Fibroblast of villous mesenchyme (primary cell): Measurements from ENCODE around the gene TRABD2B. TPM values are rescaled to one million over a fixed set of nuclear protein-coding genes. Genes with fewer than 3 reads are reported as not detected.

Experiments used
- DNase-seq: peaks from one replicate; pipeline ENCODE4 v3.0.0-alpha.2; 2010; ENCODE audit warnings: low read depth
- H3K4me3 ChIP-seq: 2 replicates; pipeline ENCODE4 v1.5.1; 2011; ENCODE audit warnings: low read depth, mild to moderate bottlenecking, low read length
- CTCF ChIP-seq: IDR thresholded peaks from 2 replicates; pipeline ENCODE4 v1.5.1; 2012; ENCODE audit warnings: low read depth, mild to moderate bottlenecking, low read length; ENCODE audit not compliant: insufficient read depth
- total RNA-seq: library from RNA; depleted of rRNA; stranded (reverse); fragments of >200 nt; gene quantifications from 2 replicates; pipeline ENCODE4 v1.2.3, GENCODE V29; 2012

Gene TRABD2B
- total RNA-seq, 1 donor: not detected

- no peak for DNase-seq
- no peak overlapping the region for H3K4me3 ChIP-seq
- no peak for TF ChIP-seq CTCF
Observed at GRCh38 chr1:47814612-47815395, 182.4 kb downstream of the TRABD2B start.

- no peak for DNase-seq
- TF ChIP-seq CTCF: no peak
- H3K4me3 ChIP-seq: no peak overlapping the region
Observed at GRCh38 chr1:47813970-47814369, 183.2 kb downstream of the TRABD2B start.

- DNase-seq: no peak
- TF ChIP-seq CTCF: no peak
- H3K4me3 ChIP-seq: no peak overlapping the region
Observed at GRCh38 chr1:47812904-47813514, 184.2 kb downstream of the TRABD2B start.

GRCh38 chr1:47810964-47811682 lies 186.1 kb downstream of the TRABD2B start:
- DNase-seq: no peak
- H3K4me3 ChIP-seq: no peak overlapping the region
- TF ChIP-seq CTCF: no peak

- DNase-seq: no peak
- no peak overlapping the region for H3K4me3 ChIP-seq
- no peak for TF ChIP-seq CTCF
Observed at GRCh38 chr1:47809301-47810084, 187.7 kb downstream of the TRABD2B start.

- DNase-seq: no peak
- no peak for TF ChIP-seq CTCF
- H3K4me3 ChIP-seq: no peak overlapping the region
Observed at GRCh38 chr1:47808612-47809011, 188.6 kb downstream of the TRABD2B start.
